ENCODE measurements around the gene CCL25. TPM values are rescaled to one million over a fixed set of nuclear protein-coding genes. Genes with fewer than 3 reads are reported as not detected.

CCL25 gene
- total and polyA plus RNA-seq, 10 donors, result 0.42 to 1.2 (median 0.66) TPM; not detected in 4

DNA sequence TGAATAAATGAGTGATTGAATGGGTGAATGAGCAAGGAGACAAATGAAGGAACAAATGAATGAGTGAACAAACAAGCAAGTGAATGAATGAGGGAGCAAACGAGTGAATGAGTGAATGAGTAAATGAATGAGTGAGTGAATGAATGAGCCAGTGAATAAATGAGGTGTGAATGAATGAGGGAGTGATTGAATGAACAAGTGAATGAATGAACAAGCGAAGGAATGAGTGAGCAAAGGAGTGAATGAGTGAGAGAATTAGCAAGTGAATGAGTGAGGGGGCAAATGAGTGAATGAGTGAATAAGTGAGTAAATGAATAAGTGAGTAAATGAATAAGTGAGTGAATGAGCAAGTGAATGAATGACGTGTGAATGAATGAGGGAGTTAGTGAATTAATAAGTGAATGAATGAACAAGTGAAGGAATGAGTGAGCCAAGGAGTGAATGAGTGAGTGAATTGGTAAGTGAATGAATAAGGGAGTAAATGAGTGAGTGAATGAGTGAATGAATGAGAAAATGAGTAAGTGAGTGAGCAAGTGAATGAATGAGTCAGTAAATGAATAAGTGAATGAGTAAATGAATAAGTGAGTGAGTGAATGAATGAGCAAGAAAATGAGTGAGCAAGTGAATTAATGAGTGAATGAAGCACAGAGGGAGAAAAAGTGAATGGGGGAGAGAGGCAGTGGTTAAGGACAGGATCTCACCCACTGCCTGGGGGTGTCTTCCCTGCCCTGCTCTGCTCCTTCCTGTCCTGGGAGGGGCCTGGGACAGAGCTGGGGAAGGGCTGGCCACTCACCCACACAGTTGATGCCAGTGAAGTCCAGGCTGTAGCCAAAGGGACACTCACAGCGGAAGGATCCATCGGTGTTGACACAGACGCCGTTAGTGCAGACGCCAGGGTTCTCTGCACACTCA is 36.4 kb downstream of the CCL25 start:
- TF ChIP-seq, protein P1, sequence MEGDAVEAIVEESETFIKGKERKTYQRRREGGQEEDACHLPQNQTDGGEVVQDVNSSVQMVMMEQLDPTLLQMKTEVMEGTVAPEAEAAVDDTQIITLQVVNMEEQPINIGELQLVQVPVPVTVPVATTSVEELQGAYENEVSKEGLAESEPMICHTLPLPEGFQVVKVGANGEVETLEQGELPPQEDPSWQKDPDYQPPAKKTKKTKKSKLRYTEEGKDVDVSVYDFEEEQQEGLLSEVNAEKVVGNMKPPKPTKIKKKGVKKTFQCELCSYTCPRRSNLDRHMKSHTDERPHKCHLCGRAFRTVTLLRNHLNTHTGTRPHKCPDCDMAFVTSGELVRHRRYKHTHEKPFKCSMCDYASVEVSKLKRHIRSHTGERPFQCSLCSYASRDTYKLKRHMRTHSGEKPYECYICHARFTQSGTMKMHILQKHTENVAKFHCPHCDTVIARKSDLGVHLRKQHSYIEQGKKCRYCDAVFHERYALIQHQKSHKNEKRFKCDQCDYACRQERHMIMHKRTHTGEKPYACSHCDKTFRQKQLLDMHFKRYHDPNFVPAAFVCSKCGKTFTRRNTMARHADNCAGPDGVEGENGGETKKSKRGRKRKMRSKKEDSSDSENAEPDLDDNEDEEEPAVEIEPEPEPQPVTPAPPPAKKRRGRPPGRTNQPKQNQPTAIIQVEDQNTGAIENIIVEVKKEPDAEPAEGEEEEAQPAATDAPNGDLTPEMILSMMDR (IDR thresholded peaks at IDR 0.05 in 8 of 11, conservative IDR thresholded peaks at IDR 0.05 in 3 of 11), result no peak
- TF ChIP-seq POLR2A (IDR thresholded peaks at IDR 0.05) (no peak), POLR2AphosphoS5 (IDR thresholded peaks at IDR 0.05) (no peak)
- Histone ChIP-seq H3K27me3 (replicated peaks in 1 of 7) (peaks cover 0 to 16% (median 0%) of the 10 kb centered on the region in 7 donors), H3K27ac (no peak overlapping the region), H3K36me3 (no peaks in the 10 kb centered on the region), H3K4me1 (no peaks in the 10 kb centered on the region), H3K4me3 (no peak overlapping the region), H3K9me3 (peaks cover 0 to 23% (median 15%) of the 10 kb centered on the region in 8 donors)
- intact Hi-C loops (cut with DNase I; ENCODE audit: low total_unique reads), result no loop called here
- DNase-seq, result no peak
- WGBS, 5 donors, result 69 to 91% (median 85%) methylated on average over 3 to 8 of the region's 8 CpGs

DNA sequence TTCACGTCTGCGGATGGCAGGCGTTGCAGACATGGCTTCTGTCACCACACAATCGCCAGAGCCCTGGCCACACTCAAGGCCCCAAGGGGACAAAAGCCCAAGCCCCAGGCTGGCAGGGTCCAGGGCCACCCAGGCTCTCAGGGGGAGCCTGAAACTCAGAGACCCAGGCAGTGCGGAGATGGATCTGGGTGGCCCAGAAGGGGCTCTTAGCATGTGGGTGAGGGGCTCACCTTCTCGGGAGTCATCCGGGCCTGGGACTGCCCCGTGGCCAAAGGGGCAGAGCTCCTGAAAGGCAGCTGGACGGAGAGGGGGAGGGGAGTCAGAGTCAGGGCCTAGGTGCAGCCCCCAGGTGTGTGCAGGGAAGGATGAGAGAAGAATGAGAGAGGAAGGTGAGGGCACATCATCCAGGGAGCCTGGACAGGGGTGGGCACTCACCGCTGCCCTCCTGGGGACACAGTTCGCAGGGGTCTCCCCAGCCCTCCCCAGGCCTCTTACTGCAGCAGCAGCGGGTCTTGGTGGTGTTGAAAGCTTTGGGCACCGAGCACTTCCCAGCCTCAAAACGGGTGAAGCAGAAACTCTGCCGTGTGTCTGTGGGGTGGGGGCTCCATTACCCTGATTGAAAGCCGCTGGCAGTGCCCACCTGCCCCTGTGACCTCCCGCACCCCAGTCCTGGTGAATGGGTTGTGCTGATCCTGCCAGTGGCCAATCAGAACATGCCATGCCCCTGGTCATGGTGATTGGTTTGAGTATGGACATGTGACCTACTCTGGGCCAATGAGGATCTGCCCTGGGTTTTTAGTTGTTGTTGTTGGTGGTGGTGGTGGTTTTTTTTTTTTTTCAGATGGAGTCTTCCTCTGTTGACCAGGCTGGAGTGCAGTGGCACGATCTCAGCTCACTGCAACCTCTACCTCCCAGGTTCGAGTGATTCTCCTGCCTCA is 37.4 kb downstream of the CCL25 start:
- H3K27me3 ChIP-seq (replicated peaks in 1 of 7), result peaks cover 0 to 14% (median 0%) of the 10 kb centered on the region in 7 donors
- no peaks in the 10 kb centered on the region for H3K36me3 ChIP-seq
- DNase-seq, result no peak
- H3K27ac ChIP-seq, result no peak overlapping the region
- H3K4me1 ChIP-seq, result no peaks in the 10 kb centered on the region
- TF ChIP-seq POLR2AphosphoS5 (IDR thresholded peaks at IDR 0.05), result no peak
- TF ChIP-seq POLR2A (IDR thresholded peaks at IDR 0.05), result no peak
- TF ChIP-seq, protein P1 (IDR thresholded peaks at IDR 0.05 in 8 of 11, conservative IDR thresholded peaks at IDR 0.05 in 3 of 11), result no peak
- no peak overlapping the region for H3K4me3 ChIP-seq
- intact Hi-C loops (cut with DNase I; ENCODE audit: low total_unique reads), result no loop called here
- peaks cover 0 to 33% (median 25%) of the 10 kb centered on the region in 8 donors for H3K9me3 ChIP-seq
- 84 to 91% (median 85%) methylated on average over 15 to 19 of the region's 19 CpGs for WGBS, 5 donors

DNA sequence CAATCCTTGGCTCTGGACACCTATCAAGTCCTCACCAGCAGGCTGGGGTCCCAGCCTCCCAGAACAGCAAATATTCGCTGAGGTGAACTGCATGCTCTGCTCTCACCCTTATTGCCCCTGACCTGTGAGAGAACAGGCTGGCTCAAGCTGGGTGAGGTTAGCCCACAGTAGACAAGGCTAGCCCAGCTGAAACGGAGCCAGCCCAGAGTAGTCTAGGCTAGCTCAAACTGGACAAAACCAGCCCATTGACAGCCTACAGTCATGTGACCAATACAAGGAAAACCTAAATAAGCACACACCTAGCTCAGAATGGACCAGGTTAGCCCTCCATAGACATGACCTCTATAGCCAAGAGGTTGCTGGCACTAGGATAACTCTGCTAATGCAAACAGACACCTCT is 38.4 kb downstream of the CCL25 start:
- no peak for DNase-seq
- H3K4me3 ChIP-seq, result no peak overlapping the region
- WGBS, 5 donors, result 85 to 100% (median 92%) methylated on average over 2 of the region's 2 CpGs
- no peaks in the 10 kb centered on the region for H3K36me3 ChIP-seq
- no peaks in the 10 kb centered on the region for H3K4me1 ChIP-seq
- no peak overlapping the region for H3K27ac ChIP-seq
- H3K27me3 ChIP-seq (replicated peaks in 1 of 7), result peaks cover 0 to 9% (median 0%) of the 10 kb centered on the region in 7 donors
- intact Hi-C loops (cut with DNase I; ENCODE audit: low total_unique reads), result no loop called here
- TF ChIP-seq POLR2A (IDR thresholded peaks at IDR 0.05), result no peak
- TF ChIP-seq, protein P1 (IDR thresholded peaks at IDR 0.05 in 8 of 11, conservative IDR thresholded peaks at IDR 0.05 in 3 of 11), result no peak
- TF ChIP-seq POLR2AphosphoS5 (IDR thresholded peaks at IDR 0.05), result no peak
- H3K9me3 ChIP-seq, result peaks cover 6 to 43% (median 35%) of the 10 kb centered on the region in 8 donors
